Right lobe of liver (tissue), 6 donors: Measurements from ENCODE around the gene ZBTB22. TPM values are rescaled to one million over a fixed set of nuclear protein-coding genes. Genes with fewer than 3 reads are reported as not detected.
"Not testable (repeated sequence)": the region's sequence is repeated elsewhere in the genome, so short reads cannot be mapped to it uniquely, and the experiment has no call there.

Experiments
- ATAC-seq, 4 donors: fragments of 200-7000 bp; cut with Tn5 transposase; one replicate each; pipeline ENCODE4 v1.9.1; 2020; ENCODE audit warnings: mild to moderate bottlenecking in 4 of 4, moderate library complexity in 4 of 4
- DNase-seq, 3 donors: peaks; one replicate each; pipeline ENCODE4 v3.0.0-alpha.2; 2020
- H3K27ac ChIP-seq, 3 donors: fragments of 200-600 bp; one replicate each; pipeline ENCODE4 v1.8.0; 2022
- H3K27me3 ChIP-seq, 2 donors: fragments of 200-600 bp; one replicate each; pipeline ENCODE4 v1.8.0; 2022
- H3K36me3 ChIP-seq, 4 donors: fragments of 200-600 bp; sonication (generic) in 1 of 4; one replicate each; pipeline versions ENCODE4 v1.5.1 to v1.8.0; 2017 to 2022; ENCODE audit warnings: control low read depth in 1 of 4
- H3K4me1 ChIP-seq, 4 donors: fragments of 200-600 bp; sonication (generic) in 1 of 4; one replicate each; pipeline versions ENCODE4 v1.5.1 to v1.8.0; 2017 to 2022; ENCODE audit warnings: control low read depth in 1 of 4
- H3K4me3 ChIP-seq, 3 donors: fragments of 200-600 bp; one replicate each; pipeline ENCODE4 v1.8.0; 2022
- H3K9me3 ChIP-seq, 4 donors: fragments of 200-600 bp; sonication (generic) in 1 of 4; one replicate each; pipeline versions ENCODE4 v1.5.1 to v1.8.0; 2017 to 2022; ENCODE audit warnings: control low read depth in 1 of 4
- CTCF ChIP-seq, 4 donors: fragments of 200-600 bp in 3 of 4; fragments of 450-650 bp in 1 of 4; IDR thresholded peaks; one replicate each; pipeline versions ENCODE4 v1.5.1 to v1.8.0; 2016 to 2022; ENCODE audit warnings: antibody characterized with exemption in 4 of 4, mild to moderate bottlenecking in 2 of 4
- POLR2A ChIP-seq: fragments of 450-650 bp; IDR thresholded peaks from one replicate; pipeline ENCODE4 v1.6.1; 2017; ENCODE audit warnings: antibody characterized with exemption, mild to moderate bottlenecking
- WGBS: methylation state at CpG from one replicate; pipeline ENCODE4 v1.1.6; 2018; ENCODE audit warnings: low coverage, low lambda C conversion rate; ENCODE audit not compliant: insufficient coverage; ENCODE audit errors: missing lambda C conversion rate; 5-methylcytosine and 5-hydroxymethylcytosine counted together
- intact Hi-C, 2 donors: fragments of 100-400 bp; cut with DNase I; formaldehyde crosslinking; loops; one replicate each; pipeline versions ENCODE4 v1.11.2 to v1.14.1; 2022
- total RNA-seq, 6 experiments: library from RNA; depleted of rRNA in 2 of 6; stranded (reverse); fragments of >200 nt in 2 of 6; fragmentation: NEBNext Ultra II Directional in 3 of 6; extraction: Animal tissue kit (Norgen Biotek cat#: 25700) in 3 of 6; gene quantifications; one replicate each; pipeline versions ENCODE4 v1.1.0 to v1.2.4, GENCODE V29; 2016 to 2023
- donor health status: DM: no; HTN: yes; CAD: no.
- donor health status: DM: no; HTN: no; CAD: no.
- donor health status: DM: no; HTN: no; CAD: no.
- donor health status: DM: no; HTN: yes; CAD: no.
- donor health status: DM: no; HTN: yes; CAD: no.

The ZBTB22 gene
- total RNA-seq, 6 experiments from 2014 or later, result 2.9 to 6.8 (median 4.9) TPM

GRCh38 chr6:33288141-33288920 lies 29.2 kb downstream of the ZBTB22 start:
- peak overlapping the region in 2 of 3 donors; percentile 69 to 72 for H3K27ac ChIP-seq
- no peak for ATAC-seq

GRCh38 chr6:33286946-33287914 lies 30.3 kb downstream of the ZBTB22 start:
- Histone ChIP-seq H3K4me1 (peaks cover 0 to 16% (median 8%) of the 10 kb centered on the region in 4 donors), H3K9me3 (no peaks in the 10 kb centered on the region), H3K4me3 (no peak overlapping the region), H3K27ac (no peak overlapping the region), H3K36me3 (peaks cover 0 to 48% (median 10%) of the 10 kb centered on the region in 4 donors), H3K27me3 (no peaks in the 10 kb centered on the region)
- 79% methylated on average over 15 of the region's 22 CpGs for WGBS
- no peak for DNase-seq
- intact Hi-C loops, result no loop called here
- no peak for ATAC-seq
- TF ChIP-seq CTCF (IDR thresholded peaks at IDR 0.05) (no peak), POLR2A (no peak)

More at GRCh38 chr6:33288141-33288920, 29.2 kb downstream of the ZBTB22 start:
- no peak for TF ChIP-seq CTCF (IDR thresholded peaks at IDR 0.05)
- TF ChIP-seq POLR2A, result no peak
- WGBS, result 11% methylated on average over 21 of the region's 21 CpGs
- Histone ChIP-seq H3K4me3 (peak overlapping the region; percentile 79 to 94 (median 91)), H3K27me3 (no peaks in the 10 kb centered on the region), H3K9me3 (no peaks in the 10 kb centered on the region), H3K4me1 (peaks cover 0 to 16% (median 8%) of the 10 kb centered on the region in 4 donors), H3K36me3 (peaks cover 0 to 49% (median 12%) of the 10 kb centered on the region in 4 donors)
- intact Hi-C loops, result no loop called here
- peak in 1 of 3 donors; percentile 49 for DNase-seq

- DNase-seq, H3K4me3 ChIP-seq, ATAC-seq, intact Hi-C loops, H3K9me3 ChIP-seq, H3K27ac ChIP-seq, H3K27me3 ChIP-seq: not testable (repeated sequence)
- Histone ChIP-seq H3K36me3 (peaks cover 0 to 37% (median 8%) of the 10 kb centered on the region in 4 donors), H3K4me1 (peaks cover 0 to 12% (median 5%) of the 10 kb centered on the region in 4 donors)
- WGBS, result 72% methylated on average over 4 of the region's 4 CpGs
Observed at GRCh38 chr6:33285214-33285613, 32.3 kb downstream of the ZBTB22 start.

- ATAC-seq (no peak), DNase-seq (no peak)
- intact Hi-C loops, result no loop called here
- Histone ChIP-seq H3K4me1 (peaks cover 0 to 13% (median 6%) of the 10 kb centered on the region in 4 donors), H3K4me3 (no peak overlapping the region), H3K9me3 (no peaks in the 10 kb centered on the region), H3K27me3 (no peaks in the 10 kb centered on the region), H3K36me3 (peaks cover 0 to 38% (median 4%) of the 10 kb centered on the region in 4 donors), H3K27ac (no peak overlapping the region)
- WGBS, result no CpG with 5 or more reads among the region's 6 CpGs
- no peak for TF ChIP-seq POLR2A
- no peak for TF ChIP-seq CTCF (IDR thresholded peaks at IDR 0.05)
Observed at GRCh38 chr6:33280539-33280938, 37.0 kb downstream of the ZBTB22 start.
